ENCODE results near the gene LEPR.

LEPR gene

GRCh38 chr1:65404941-65405340 is 15.5 kb upstream of the LEPR start:
- no peak for DNase-seq (ENCODE audit: extremely low read depth, insufficient read length)
- H3K36me3 ChIP-seq (ENCODE audit: control insufficient read depth, insufficient read depth, low read length), result no peaks in the 10 kb centered on the region; the same call in 1 of the 2 replicates
- H3K27me3 ChIP-seq (replicated peaks; ENCODE audit: control insufficient read depth, insufficient read depth, low read length), result no peaks in the 10 kb centered on the region
- no peak overlapping the region for H3K4me3 ChIP-seq (replicated peaks; ENCODE audit: low read depth, low read length)
- no peak for TF ChIP-seq CTCF (IDR thresholded peaks at IDR 0.05; ENCODE audit: insufficient read depth, low read length, poor library complexity, severe bottlenecking)

GRCh38 chr1:65407877-65408276 is 12.6 kb upstream of the LEPR start:
- no peak for TF ChIP-seq CTCF (IDR thresholded peaks at IDR 0.05; ENCODE audit: insufficient read depth, low read length, poor library complexity, severe bottlenecking)
- no peak for DNase-seq (ENCODE audit: extremely low read depth, insufficient read length)
- no peaks in the 10 kb centered on the region for H3K27me3 ChIP-seq (replicated peaks; ENCODE audit: control insufficient read depth, insufficient read depth, low read length)
- no peak overlapping the region for H3K4me3 ChIP-seq (replicated peaks; ENCODE audit: low read depth, low read length)
- H3K36me3 ChIP-seq (ENCODE audit: control insufficient read depth, insufficient read depth, low read length), result no peaks in the 10 kb centered on the region

- no peak for TF ChIP-seq CTCF (IDR thresholded peaks at IDR 0.05; ENCODE audit: insufficient read depth, low read length, poor library complexity, severe bottlenecking)
- DNase-seq (ENCODE audit: extremely low read depth, insufficient read length), result no peak
- H3K4me3 ChIP-seq (replicated peaks; ENCODE audit: low read depth, low read length), result no peak overlapping the region
- no peaks in the 10 kb centered on the region for H3K27me3 ChIP-seq (replicated peaks; ENCODE audit: control insufficient read depth, insufficient read depth, low read length)
- H3K36me3 ChIP-seq (ENCODE audit: control insufficient read depth, insufficient read depth, low read length), result no peaks in the 10 kb centered on the region
Observed at GRCh38 chr1:65409314-65409713, 11.2 kb upstream of the LEPR start.

GRCh38 chr1:65409816-65410326 is 10.6 kb upstream of the LEPR start:
- H3K4me3 ChIP-seq (replicated peaks; ENCODE audit: low read depth, low read length), result no peak overlapping the region
- no peaks in the 10 kb centered on the region for H3K27me3 ChIP-seq (replicated peaks; ENCODE audit: control insufficient read depth, insufficient read depth, low read length)
- no peak for TF ChIP-seq CTCF (IDR thresholded peaks at IDR 0.05; ENCODE audit: insufficient read depth, low read length, poor library complexity, severe bottlenecking)
- no peaks in the 10 kb centered on the region for H3K36me3 ChIP-seq (ENCODE audit: control insufficient read depth, insufficient read depth, low read length)
- DNase-seq (ENCODE audit: extremely low read depth, insufficient read length), result no peak

GRCh38 chr1:65412256-65412983 is 8.0 kb upstream of the LEPR start:
- H3K27me3 ChIP-seq (replicated peaks; ENCODE audit: control insufficient read depth, insufficient read depth, low read length), result no peaks in the 10 kb centered on the region
- no peak for TF ChIP-seq CTCF (IDR thresholded peaks at IDR 0.05; ENCODE audit: insufficient read depth, low read length, poor library complexity, severe bottlenecking)
- no peak for DNase-seq (ENCODE audit: extremely low read depth, insufficient read length)

More at GRCh38 chr1:65412256-65412983, 8.0 kb upstream of the LEPR start:
- Histone ChIP-seq H3K36me3 (ENCODE audit: control insufficient read depth, insufficient read depth, low read length) (no peaks in the 10 kb centered on the region), H3K4me3 (replicated peaks; ENCODE audit: low read depth, low read length) (no peak overlapping the region)
